CD4-positive, alpha-beta T cell treated with Interferon gamma for 1 hour (primary cell): ENCODE measurements around the gene BABAM2.
"Not testable (repeated sequence)": the region's sequence is repeated elsewhere in the genome, so short reads cannot be mapped to it uniquely, and the experiment has no call there.

ENCODE experiments used
- DNase-seq: peaks from one replicate; pipeline ENCODE4 v3.0.0-alpha.2; 2020

The BABAM2 gene

GRCh38 chr2:27988306-27988705 lies 97.8 kb downstream of the BABAM2 start:
- DNase-seq = no peak

- DNase-seq = no peak
Observed at GRCh38 chr2:27988718-27989117, 98.2 kb downstream of the BABAM2 start.

- no peak for DNase-seq
Observed at GRCh38 chr2:27989149-27989548, 98.6 kb downstream of the BABAM2 start.

- no peak for DNase-seq
Observed at GRCh38 chr2:27990030-27990590, 99.6 kb downstream of the BABAM2 start.

- DNase-seq = no peak
Observed at GRCh38 chr2:27991146-27991545, 100.6 kb downstream of the BABAM2 start.

- no peak for DNase-seq
Observed at GRCh38 chr2:27992787-27993401, 102.4 kb downstream of the BABAM2 start.

GRCh38 chr2:27993402-27993787 lies 102.9 kb downstream of the BABAM2 start:
- DNase-seq = no peak

- DNase-seq = no peak
Observed at GRCh38 chr2:27993950-27994728, 103.6 kb downstream of the BABAM2 start.

GRCh38 chr2:27996156-27996922 lies 105.8 kb downstream of the BABAM2 start:
- DNase-seq = no peak

GRCh38 chr2:28000287-28000686 lies 109.8 kb downstream of the BABAM2 start:
- no peak for DNase-seq

- no peak for DNase-seq
Observed at GRCh38 chr2:28002181-28002580, 111.7 kb downstream of the BABAM2 start.

- DNase-seq = no peak
Observed at GRCh38 chr2:28004086-28004485, 113.6 kb downstream of the BABAM2 start.

- no peak for DNase-seq
Observed at GRCh38 chr2:28009732-28010131, 119.2 kb downstream of the BABAM2 start.

GRCh38 chr2:28011322-28011737 lies 120.8 kb downstream of the BABAM2 start:
- no peak for DNase-seq

- not testable (repeated sequence) for DNase-seq
Observed at GRCh38 chr2:28018474-28018873, 127.9 kb downstream of the BABAM2 start.

GRCh38 chr2:28019521-28019920 lies 129.0 kb downstream of the BABAM2 start:
- DNase-seq = not testable (repeated sequence)

GRCh38 chr2:28021898-28022297 lies 131.4 kb downstream of the BABAM2 start:
- no peak for DNase-seq

GRCh38 chr2:28025123-28025522 lies 134.6 kb downstream of the BABAM2 start:
- DNase-seq = no peak

- not testable (repeated sequence) for DNase-seq
Observed at GRCh38 chr2:28026230-28026629, 135.7 kb downstream of the BABAM2 start.

- no peak for DNase-seq
Observed at GRCh38 chr2:28028025-28028424, 137.5 kb downstream of the BABAM2 start.

- no peak for DNase-seq
Observed at GRCh38 chr2:28030600-28030999, 140.1 kb downstream of the BABAM2 start.

GRCh38 chr2:28032816-28033215 lies 142.3 kb downstream of the BABAM2 start:
- no peak for DNase-seq

- no peak for DNase-seq
Observed at GRCh38 chr2:28034696-28035095, 144.2 kb downstream of the BABAM2 start.
